H7 (cell line): ENCODE results near the gene AHCY. TPM values are rescaled to one million over a fixed set of nuclear protein-coding genes. Genes with fewer than 3 reads are reported as not detected.
"Not testable (repeated sequence)": the region's sequence is repeated elsewhere in the genome, so short reads cannot be mapped to it uniquely, and the experiment has no call there.

Experiments used
- DNase-seq: peaks from one replicate; pipeline ENCODE4 v3.0.0; 2012
- H3K27me3 ChIP-seq: 2 replicates; pipeline ENCODE4 v1.6.0; 2011; ENCODE audit warnings: mild to moderate bottlenecking, low read length; ENCODE audit not compliant: control insufficient read depth, insufficient read depth
- H3K36me3 ChIP-seq: replicated peaks from 2 replicates; pipeline ENCODE4 v1.5.1; 2011; ENCODE audit warnings: low read length; ENCODE audit not compliant: control insufficient read depth, insufficient read depth
- H3K4me3 ChIP-seq: 2 replicates; pipeline ENCODE4 v1.5.1; 2011; ENCODE audit warnings: low read depth, mild to moderate bottlenecking, control low read depth, low read length, moderate library complexity; ENCODE audit not compliant: insufficient read depth
- total RNA-seq: library from RNA; depleted of rRNA; stranded (reverse); fragments of >200 nt; shearing (Covaris generic); gene quantifications from 2 replicates; pipeline ENCODE4 v1.2.3, GENCODE V29; 2014

AHCY gene
- total RNA-seq, 1 experiment from 2014 or later, result 361 TPM

- H3K36me3 ChIP-seq, result no peaks in the 10 kb centered on the region
- peaks cover 12% of the 10 kb centered on the region for H3K27me3 ChIP-seq
- H3K4me3 ChIP-seq, result peak overlapping the region; percentile 61
- peak; percentile 84 for DNase-seq
Measured at GRCh38 chr20:34311118-34312023, 8.2 kb upstream of the AHCY start.

- H3K27me3 ChIP-seq, result peaks cover 12% of the 10 kb centered on the region
Measured at GRCh38 chr20:34310481-34311117, 7.4 kb upstream of the AHCY start.

GRCh38 chr20:34309691-34310090 lies 6.5 kb upstream of the AHCY start:
- Histone ChIP-seq H3K4me3 (no peak overlapping the region), H3K36me3 (no peaks in the 10 kb centered on the region), H3K27me3 (peaks cover 12% of the 10 kb centered on the region)
- no peak for DNase-seq

More at GRCh38 chr20:34310481-34311117, 7.4 kb upstream of the AHCY start:
- Histone ChIP-seq H3K4me3 (no peak overlapping the region), H3K36me3 (no peaks in the 10 kb centered on the region)
- DNase-seq, result no peak

- DNase-seq, result no peak
- H3K27me3 ChIP-seq, result no peaks in the 10 kb centered on the region
Measured at GRCh38 chr20:34305333-34306230, 2.4 kb upstream of the AHCY start.

GRCh38 chr20:34302312-34302722 lies 838 bp downstream of the AHCY start:
- DNase-seq, result no peak
- H3K36me3 ChIP-seq, result no peaks in the 10 kb centered on the region; the same call in 1 of the 2 replicates
- H3K4me3 ChIP-seq, result peak overlapping the region; percentile 92
- H3K27me3 ChIP-seq, result no peaks in the 10 kb centered on the region

More at GRCh38 chr20:34305333-34306230, 2.4 kb upstream of the AHCY start:
- H3K36me3 ChIP-seq, result no peaks in the 10 kb centered on the region; the same call in 1 of the 2 replicates
- no peak overlapping the region for H3K4me3 ChIP-seq

GRCh38 chr20:34301587-34302311 lies 1.4 kb downstream of the AHCY start:
- Histone ChIP-seq H3K27me3 (no peaks in the 10 kb centered on the region), H3K36me3 (no peaks in the 10 kb centered on the region; the same call in 1 of the 2 replicates), H3K4me3 (peak overlapping the region; percentile 92)
- DNase-seq, result peak; percentile 27

GRCh38 chr20:34300809-34301586 lies 2.2 kb downstream of the AHCY start:
- no peaks in the 10 kb centered on the region for H3K27me3 ChIP-seq
- H3K4me3 ChIP-seq, result no peak overlapping the region
- H3K36me3 ChIP-seq, result no peaks in the 10 kb centered on the region; the same call in 1 of the 2 replicates
- DNase-seq, result peak; percentile 73

- peaks cover 5% of the 10 kb centered on the region; the same call in 1 of the 2 replicates for H3K36me3 ChIP-seq
- H3K27me3 ChIP-seq, result no peaks in the 10 kb centered on the region
- H3K4me3 ChIP-seq, result no peak overlapping the region
- DNase-seq, result peak; percentile 8
Measured at GRCh38 chr20:34300256-34300806, 2.8 kb downstream of the AHCY start.

- peak; percentile 3 for DNase-seq
- no peaks in the 10 kb centered on the region for H3K27me3 ChIP-seq
- H3K4me3 ChIP-seq, result no peak overlapping the region
- peaks cover 9% of the 10 kb centered on the region for H3K36me3 ChIP-seq
Measured at GRCh38 chr20:34299556-34300255, 3.4 kb downstream of the AHCY start.

GRCh38 chr20:34298294-34298784 lies 4.8 kb downstream of the AHCY start:
- H3K4me3 ChIP-seq, DNase-seq, H3K27me3 ChIP-seq: not testable (repeated sequence)
- peaks cover 22% of the 10 kb centered on the region for H3K36me3 ChIP-seq

- DNase-seq, result peak; percentile 17
- Histone ChIP-seq H3K36me3 (peaks cover 40% of the 10 kb centered on the region), H3K27me3 (no peaks in the 10 kb centered on the region), H3K4me3 (no peak overlapping the region)
Measured at GRCh38 chr20:34296468-34296867, 6.7 kb downstream of the AHCY start.

GRCh38 chr20:34295284-34295683 lies 7.9 kb downstream of the AHCY start:
- no peak overlapping the region for H3K4me3 ChIP-seq
- peaks cover 50% of the 10 kb centered on the region for H3K36me3 ChIP-seq
- no peaks in the 10 kb centered on the region for H3K27me3 ChIP-seq
- peak; percentile 40 for DNase-seq
